ENCODE results near the gene RASAL1. TPM values are rescaled to one million over a fixed set of nuclear protein-coding genes. Genes with fewer than 3 reads are reported as not detected.

RASAL1 gene
- total RNA-seq, 4 donors from 2014 or later = not detected

- TF ChIP-seq CTCF (IDR thresholded peaks at IDR 0.05; ENCODE audit: low read depth) = no peak
Measured at GRCh38 chr12:113144806-113145205, 9.2 kb upstream of the RASAL1 start.

- no peak for TF ChIP-seq CTCF (IDR thresholded peaks at IDR 0.05; ENCODE audit: low read depth)
Measured at GRCh38 chr12:113143959-113144358, 8.4 kb upstream of the RASAL1 start.

- no peak for TF ChIP-seq CTCF (IDR thresholded peaks at IDR 0.05; ENCODE audit: low read depth)
Measured at GRCh38 chr12:113142886-113143332, 7.3 kb upstream of the RASAL1 start.

GRCh38 chr12:113142173-113142885, 6.8 kb upstream of the RASAL1 start:
- TF ChIP-seq CTCF (IDR thresholded peaks at IDR 0.05; ENCODE audit: low read depth) = no peak

GRCh38 chr12:113140706-113141105, 5.1 kb upstream of the RASAL1 start:
- no peak for TF ChIP-seq CTCF (IDR thresholded peaks at IDR 0.05; ENCODE audit: low read depth)

- no peak for TF ChIP-seq CTCF (IDR thresholded peaks at IDR 0.05; ENCODE audit: low read depth)
Measured at GRCh38 chr12:113138826-113139225, 3.3 kb upstream of the RASAL1 start.

- TF ChIP-seq CTCF (IDR thresholded peaks at IDR 0.05; ENCODE audit: low read depth) = no peak
Measured at GRCh38 chr12:113137861-113138783, 2.6 kb upstream of the RASAL1 start.
